ENCODE results near the gene NTM.

NTM gene

GRCh38 chr11:131682373-131683015, 312.1 kb downstream of the NTM start:
- H3K56ac ChIP-seq (ENCODE audit: low read length), result no peak overlapping the region
- H3K23ac ChIP-seq (ENCODE audit: low read length), result no peak overlapping the region
- peaks cover 2% of the 10 kb centered on the region for H3K4me1 ChIP-seq (ENCODE audit: control insufficient read depth, low read depth, low read length)
- no peak overlapping the region for H2AK5ac ChIP-seq (ENCODE audit: low read length)
- no peaks in the 10 kb centered on the region for H3K79me1 ChIP-seq (ENCODE audit: low read length)
- H3K4me2 ChIP-seq (ENCODE audit: low read length), result no peak overlapping the region
- H2BK120ac ChIP-seq (ENCODE audit: low read depth, low read length), result no peak overlapping the region
- H3K18ac ChIP-seq (ENCODE audit: low read length), result no peak overlapping the region
- no peak for DNase-seq
- WGBS (ENCODE audit: extremely low coverage, insufficient coverage, low lambda C conversion rate), result no CpG with 5 or more reads among the region's 22 CpGs
- no peak overlapping the region for H3K4me3 ChIP-seq (ENCODE audit: low read length)
- H3K27me3 ChIP-seq (ENCODE audit: insufficient read depth, low read length, poor library complexity), result no peaks in the 10 kb centered on the region
- no peaks in the 10 kb centered on the region for H3K79me2 ChIP-seq (ENCODE audit: control insufficient read depth, insufficient read depth, low read length)
- no peak overlapping the region for H3K4ac ChIP-seq (ENCODE audit: low read depth, low read length)
- no peak overlapping the region for H4K5ac ChIP-seq (ENCODE audit: low read length)
- no peak overlapping the region for H3K27ac ChIP-seq (ENCODE audit: low read depth, low read length)
- H2BK15ac ChIP-seq (replicated peaks; ENCODE audit: low read depth), result no peak overlapping the region
- H3K36me3 ChIP-seq (ENCODE audit: control insufficient read depth, insufficient read depth, low read length), result no peaks in the 10 kb centered on the region
- H3K9ac ChIP-seq (ENCODE audit: low read length), result no peak overlapping the region
- no peak overlapping the region for H2BK5ac ChIP-seq (ENCODE audit: low read length)
- no peak overlapping the region for H4K8ac ChIP-seq (ENCODE audit: low read depth, low read length)

GRCh38 chr11:131683131-131683530, 312.7 kb downstream of the NTM start:
- Histone ChIP-seq H3K56ac (ENCODE audit: low read length) (no peak overlapping the region), H3K27ac (ENCODE audit: low read depth, low read length) (no peak overlapping the region), H3K79me1 (ENCODE audit: low read length) (no peaks in the 10 kb centered on the region), H3K18ac (ENCODE audit: low read length) (no peak overlapping the region), H3K4me1 (ENCODE audit: control insufficient read depth, low read depth, low read length) (peaks cover under 1% of the 10 kb centered on the region), H3K27me3 (ENCODE audit: insufficient read depth, low read length, poor library complexity) (no peaks in the 10 kb centered on the region), H4K8ac (ENCODE audit: low read depth, low read length) (no peak overlapping the region), H2BK5ac (ENCODE audit: low read length) (no peak overlapping the region), H3K4me3 (ENCODE audit: low read length) (no peak overlapping the region), H2AK5ac (ENCODE audit: low read length) (no peak overlapping the region), H3K79me2 (ENCODE audit: control insufficient read depth, insufficient read depth, low read length) (no peaks in the 10 kb centered on the region), H3K23ac (ENCODE audit: low read length) (no peak overlapping the region), H3K9ac (ENCODE audit: low read length) (no peak overlapping the region), H2BK120ac (ENCODE audit: low read depth, low read length) (no peak overlapping the region), H4K5ac (ENCODE audit: low read length) (no peak overlapping the region), H3K36me3 (ENCODE audit: control insufficient read depth, insufficient read depth, low read length) (no peaks in the 10 kb centered on the region), H3K4me2 (ENCODE audit: low read length) (no peak overlapping the region), H2BK15ac (replicated peaks; ENCODE audit: low read depth) (no peak overlapping the region), H3K4ac (ENCODE audit: low read depth, low read length) (no peak overlapping the region)
- DNase-seq, result no peak
- WGBS (ENCODE audit: extremely low coverage, insufficient coverage, low lambda C conversion rate), result no CpG with 5 or more reads among the region's 5 CpGs

GRCh38 chr11:131683666-131684065, 313.3 kb downstream of the NTM start:
- Histone ChIP-seq H3K79me1 (ENCODE audit: low read length) (no peaks in the 10 kb centered on the region), H4K8ac (ENCODE audit: low read depth, low read length) (no peak overlapping the region), H3K4ac (ENCODE audit: low read depth, low read length) (no peak overlapping the region), H3K27ac (ENCODE audit: low read depth, low read length) (no peak overlapping the region), H3K79me2 (ENCODE audit: control insufficient read depth, insufficient read depth, low read length) (no peaks in the 10 kb centered on the region), H2BK5ac (ENCODE audit: low read length) (no peak overlapping the region), H3K56ac (ENCODE audit: low read length) (no peak overlapping the region), H3K4me1 (ENCODE audit: control insufficient read depth, low read depth, low read length) (peaks cover 2% of the 10 kb centered on the region), H2BK120ac (ENCODE audit: low read depth, low read length) (no peak overlapping the region), H3K27me3 (ENCODE audit: insufficient read depth, low read length, poor library complexity) (no peaks in the 10 kb centered on the region), H3K23ac (ENCODE audit: low read length) (no peak overlapping the region), H3K36me3 (ENCODE audit: control insufficient read depth, insufficient read depth, low read length) (no peaks in the 10 kb centered on the region), H3K9ac (ENCODE audit: low read length) (no peak overlapping the region), H2AK5ac (ENCODE audit: low read length) (no peak overlapping the region), H3K4me2 (ENCODE audit: low read length) (no peak overlapping the region), H3K4me3 (ENCODE audit: low read length) (no peak overlapping the region), H3K18ac (ENCODE audit: low read length) (no peak overlapping the region), H2BK15ac (replicated peaks; ENCODE audit: low read depth) (no peak overlapping the region), H4K5ac (ENCODE audit: low read length) (no peak overlapping the region)
- no CpG with 5 or more reads among the region's 11 CpGs for WGBS (ENCODE audit: extremely low coverage, insufficient coverage, low lambda C conversion rate)
- DNase-seq, result no peak

- Histone ChIP-seq H2BK120ac (ENCODE audit: low read depth, low read length) (no peak overlapping the region), H2BK15ac (replicated peaks; ENCODE audit: low read depth) (no peak overlapping the region), H4K8ac (ENCODE audit: low read depth, low read length) (no peak overlapping the region), H3K56ac (ENCODE audit: low read length) (no peak overlapping the region), H3K79me2 (ENCODE audit: control insufficient read depth, insufficient read depth, low read length) (no peaks in the 10 kb centered on the region), H2AK5ac (ENCODE audit: low read length) (no peak overlapping the region), H3K9ac (ENCODE audit: low read length) (no peak overlapping the region), H3K18ac (ENCODE audit: low read length) (no peak overlapping the region), H3K36me3 (ENCODE audit: control insufficient read depth, insufficient read depth, low read length) (no peaks in the 10 kb centered on the region), H4K5ac (ENCODE audit: low read length) (no peak overlapping the region), H2BK5ac (ENCODE audit: low read length) (no peak overlapping the region), H3K4me3 (ENCODE audit: low read length) (no peak overlapping the region), H3K27ac (ENCODE audit: low read depth, low read length) (no peak overlapping the region), H3K4ac (ENCODE audit: low read depth, low read length) (no peak overlapping the region), H3K79me1 (ENCODE audit: low read length) (no peaks in the 10 kb centered on the region), H3K4me1 (ENCODE audit: control insufficient read depth, low read depth, low read length) (peaks cover 2% of the 10 kb centered on the region), H3K4me2 (ENCODE audit: low read length) (no peak overlapping the region), H3K23ac (ENCODE audit: low read length) (no peak overlapping the region), H3K27me3 (ENCODE audit: insufficient read depth, low read length, poor library complexity) (no peaks in the 10 kb centered on the region)
- no CpG with 5 or more reads among the region's 15 CpGs for WGBS (ENCODE audit: extremely low coverage, insufficient coverage, low lambda C conversion rate)
- peak; percentile 45 for DNase-seq
These were observed 314.0 kb downstream of the NTM start for GRCh38 chr11:131684111-131685060.

- Histone ChIP-seq H3K9ac (ENCODE audit: low read length) (no peak overlapping the region), H3K27ac (ENCODE audit: low read depth, low read length) (no peak overlapping the region), H2BK15ac (replicated peaks; ENCODE audit: low read depth) (no peak overlapping the region), H2BK5ac (ENCODE audit: low read length) (no peak overlapping the region), H2BK120ac (ENCODE audit: low read depth, low read length) (no peak overlapping the region), H4K8ac (ENCODE audit: low read depth, low read length) (no peak overlapping the region), H3K18ac (ENCODE audit: low read length) (no peak overlapping the region), H3K4me1 (ENCODE audit: control insufficient read depth, low read depth, low read length) (peaks cover 2% of the 10 kb centered on the region), H3K36me3 (ENCODE audit: control insufficient read depth, insufficient read depth, low read length) (no peaks in the 10 kb centered on the region), H3K4me2 (ENCODE audit: low read length) (no peak overlapping the region), H4K5ac (ENCODE audit: low read length) (no peak overlapping the region), H3K79me1 (ENCODE audit: low read length) (no peaks in the 10 kb centered on the region), H3K4me3 (ENCODE audit: low read length) (no peak overlapping the region), H3K79me2 (ENCODE audit: control insufficient read depth, insufficient read depth, low read length) (no peaks in the 10 kb centered on the region), H3K56ac (ENCODE audit: low read length) (no peak overlapping the region), H3K4ac (ENCODE audit: low read depth, low read length) (no peak overlapping the region), H2AK5ac (ENCODE audit: low read length) (no peak overlapping the region), H3K27me3 (ENCODE audit: insufficient read depth, low read length, poor library complexity) (no peaks in the 10 kb centered on the region), H3K23ac (ENCODE audit: low read length) (no peak overlapping the region)
- DNase-seq, result no peak
- no CpG with 5 or more reads among the region's 6 CpGs for WGBS (ENCODE audit: extremely low coverage, insufficient coverage, low lambda C conversion rate)
These were observed 314.8 kb downstream of the NTM start for GRCh38 chr11:131685206-131685605.

Data from mesendoderm (in vitro differentiated cells).